ENCODE measurements around the gene KCTD20.

DNA sequence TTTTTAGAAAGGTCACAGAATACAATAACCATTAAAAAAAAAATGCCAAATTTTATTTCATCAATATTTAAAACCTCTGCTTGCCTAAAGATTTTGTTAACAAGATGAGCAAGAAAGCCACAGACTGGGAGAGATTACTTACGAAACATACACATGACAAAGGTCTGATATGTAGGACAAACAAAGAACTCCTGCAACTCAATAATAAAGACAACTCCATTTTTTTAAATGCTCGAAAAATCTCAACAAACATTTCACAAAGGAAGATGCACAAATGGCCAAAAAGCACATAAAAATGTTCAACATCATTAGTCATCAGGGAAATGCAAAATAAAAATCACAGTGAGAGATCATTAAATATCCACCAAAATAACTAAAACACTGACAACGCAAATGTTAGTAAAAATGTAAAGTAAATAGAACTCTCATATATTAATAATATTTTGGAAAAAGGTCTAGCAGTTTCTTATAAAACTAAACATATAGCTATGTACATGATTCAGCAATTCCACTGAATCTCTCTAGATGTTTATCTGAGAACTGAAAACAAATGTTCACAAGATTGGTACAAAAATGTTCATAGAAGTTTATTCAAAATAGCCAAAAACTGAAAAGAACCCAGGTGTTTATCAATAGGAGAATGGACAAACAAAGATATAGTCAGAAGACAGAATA, 94.2 kb downstream of the KCTD20 start:
- TF ChIP-seq, protein P1, sequence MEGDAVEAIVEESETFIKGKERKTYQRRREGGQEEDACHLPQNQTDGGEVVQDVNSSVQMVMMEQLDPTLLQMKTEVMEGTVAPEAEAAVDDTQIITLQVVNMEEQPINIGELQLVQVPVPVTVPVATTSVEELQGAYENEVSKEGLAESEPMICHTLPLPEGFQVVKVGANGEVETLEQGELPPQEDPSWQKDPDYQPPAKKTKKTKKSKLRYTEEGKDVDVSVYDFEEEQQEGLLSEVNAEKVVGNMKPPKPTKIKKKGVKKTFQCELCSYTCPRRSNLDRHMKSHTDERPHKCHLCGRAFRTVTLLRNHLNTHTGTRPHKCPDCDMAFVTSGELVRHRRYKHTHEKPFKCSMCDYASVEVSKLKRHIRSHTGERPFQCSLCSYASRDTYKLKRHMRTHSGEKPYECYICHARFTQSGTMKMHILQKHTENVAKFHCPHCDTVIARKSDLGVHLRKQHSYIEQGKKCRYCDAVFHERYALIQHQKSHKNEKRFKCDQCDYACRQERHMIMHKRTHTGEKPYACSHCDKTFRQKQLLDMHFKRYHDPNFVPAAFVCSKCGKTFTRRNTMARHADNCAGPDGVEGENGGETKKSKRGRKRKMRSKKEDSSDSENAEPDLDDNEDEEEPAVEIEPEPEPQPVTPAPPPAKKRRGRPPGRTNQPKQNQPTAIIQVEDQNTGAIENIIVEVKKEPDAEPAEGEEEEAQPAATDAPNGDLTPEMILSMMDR (conservative IDR thresholded peaks at IDR 0.05; ENCODE audit: low read length): no peak
- TF ChIP-seq EZH2phosphoT487 (IDR thresholded peaks at IDR 0.05; ENCODE audit: borderline replicate concordance, low read depth, low read length): no peak

Data from OCI-LY7 (cell line).